Thymus (tissue), 14 donors: ENCODE measurements around the gene NARF. TPM values are rescaled to one million over a fixed set of nuclear protein-coding genes. Genes with fewer than 3 reads are reported as not detected.
"Not testable (repeated sequence)": the region's sequence is repeated elsewhere in the genome, so short reads cannot be mapped to it uniquely, and the experiment has no call there.

Experiments used
- DNase-seq, 9 donors: peaks; one replicate each; pipeline ENCODE4 v3.0.0-alpha.2; 2013; ENCODE audit warnings: low spot score in 9 of 9, low read depth in 6 of 9, missing footprints in 1 of 9
- H3K27ac ChIP-seq, 2 donors: one replicate each; pipeline ENCODE4 v1.5.1; 2013; ENCODE audit warnings: control low read depth in 1 of 2, low read depth in 1 of 2, low read length in 1 of 2, mild to moderate bottlenecking in 1 of 2, moderate library complexity in 1 of 2
- H3K27me3 ChIP-seq, 2 donors: one replicate each; pipeline ENCODE4 v1.5.1; 2013; ENCODE audit warnings: low read length in 1 of 2; ENCODE audit not compliant: control insufficient read depth in 2 of 2, insufficient read depth in 1 of 2
- H3K36me3 ChIP-seq, 2 donors: one replicate each; pipeline ENCODE4 v1.5.1; 2013; ENCODE audit warnings: low read length in 1 of 2, mild to moderate bottlenecking in 1 of 2, moderate library complexity in 1 of 2; ENCODE audit not compliant: control insufficient read depth in 2 of 2, insufficient read depth in 2 of 2
- H3K4me1 ChIP-seq, 2 donors: one replicate each; pipeline ENCODE4 v1.5.1; 2013; ENCODE audit warnings: low read length in 2 of 2; ENCODE audit not compliant: control insufficient read depth in 2 of 2, insufficient read depth in 2 of 2
- H3K4me3 ChIP-seq, 2 donors: one replicate each; pipeline ENCODE4 v1.5.1; 2013; ENCODE audit warnings: low read length in 2 of 2, control low read depth in 1 of 2, mild to moderate bottlenecking in 1 of 2
- H3K9me3 ChIP-seq, 2 donors: one replicate each; pipeline ENCODE4 v1.5.1; 2013; ENCODE audit warnings: low read length in 1 of 2, mild to moderate bottlenecking in 1 of 2; ENCODE audit not compliant: control insufficient read depth in 2 of 2, insufficient read depth in 1 of 2
- WGBS: extraction: QIAGEN DNeasy Blood & Tissue Kit; methylation state at CpG from one replicate; pipeline ENCODE4 v1.1.7; 2013; 5-methylcytosine and 5-hydroxymethylcytosine counted together
- long read RNA-seq, 10 donors: transcript quantifications; one replicate each; lab custom pipeline, GENCODE V29; 2026
- polyA plus RNA-seq: library from polyadenylated mRNA; stranded (reverse); fragments of 200-250 nt; gene quantifications from one replicate; pipeline ENCODE4 v1.2.3, GENCODE V29; 2013
- total RNA-seq: library from RNA; stranded (reverse); fragments of 120-200 nt; gene quantifications from one replicate; pipeline ENCODE4 v1.2.4, GENCODE V29; 2013
- donor health status: healthy.

Gene NARF
- total RNA-seq (60.0 TPM), polyA plus RNA-seq (137 TPM)
- long read RNA-seq, donor 1, partial matches to known transcripts: 0 of 4 reads
- long read RNA-seq, donor 1, other reads (novel, unspliced or antisense): 0 of 4 reads
- long read RNA-seq, donor 2, transcript NARF-201 (11 exons, 3,949 nt): major isoform, 31 of 99 reads
- long read RNA-seq, donor 2, partial matches to known transcripts: 38 of 99 reads
- long read RNA-seq, donor 2, other reads (novel, unspliced or antisense): 24 of 99 reads
- long read RNA-seq, donor 3, transcript NARF-201 (11 exons, 3,949 nt): major isoform, 17 of 63 reads
- long read RNA-seq, donor 3, partial matches to known transcripts: 32 of 63 reads
- long read RNA-seq, donor 3, other reads (novel, unspliced or antisense): 8 of 63 reads
- long read RNA-seq, donor 4, transcript NARF-201 (11 exons, 3,949 nt): major isoform, 8 of 19 reads
- long read RNA-seq, donor 4, partial matches to known transcripts: 6 of 19 reads
- long read RNA-seq, donor 4, other reads (novel, unspliced or antisense): 0 of 19 reads
- long read RNA-seq, donor 5, transcript NARF-201 (11 exons, 3,949 nt): major isoform, 22 of 72 reads
- long read RNA-seq, donor 5, partial matches to known transcripts: 16 of 72 reads
- long read RNA-seq, donor 5, other reads (novel, unspliced or antisense): 28 of 72 reads
- long read RNA-seq, donor 6, transcript NARF-201 (11 exons, 3,949 nt): major isoform, 10 of 24 reads
- long read RNA-seq, donor 6, partial matches to known transcripts: 11 of 24 reads
- long read RNA-seq, donor 6, other reads (novel, unspliced or antisense): 0 of 24 reads
- long read RNA-seq, donor 7, transcript NARF-201 (11 exons, 3,949 nt): major isoform, 13 of 30 reads
- long read RNA-seq, donor 7, partial matches to known transcripts: 0 of 30 reads
- long read RNA-seq, donor 7, other reads (novel, unspliced or antisense): 13 of 30 reads
- long read RNA-seq, donor 8, partial matches to known transcripts: 0 of 3 reads
- long read RNA-seq, donor 8, other reads (novel, unspliced or antisense): 0 of 3 reads
- long read RNA-seq, donor 9, partial matches to known transcripts: 0 of 8 reads
- long read RNA-seq, donor 9, other reads (novel, unspliced or antisense): 0 of 8 reads
- long read RNA-seq, donor 10, transcript NARF-201 (11 exons, 3,949 nt): major isoform, 9 of 18 reads
- long read RNA-seq, donor 10, partial matches to known transcripts: 6 of 18 reads
- long read RNA-seq, donor 10, other reads (novel, unspliced or antisense): 0 of 18 reads

DNA sequence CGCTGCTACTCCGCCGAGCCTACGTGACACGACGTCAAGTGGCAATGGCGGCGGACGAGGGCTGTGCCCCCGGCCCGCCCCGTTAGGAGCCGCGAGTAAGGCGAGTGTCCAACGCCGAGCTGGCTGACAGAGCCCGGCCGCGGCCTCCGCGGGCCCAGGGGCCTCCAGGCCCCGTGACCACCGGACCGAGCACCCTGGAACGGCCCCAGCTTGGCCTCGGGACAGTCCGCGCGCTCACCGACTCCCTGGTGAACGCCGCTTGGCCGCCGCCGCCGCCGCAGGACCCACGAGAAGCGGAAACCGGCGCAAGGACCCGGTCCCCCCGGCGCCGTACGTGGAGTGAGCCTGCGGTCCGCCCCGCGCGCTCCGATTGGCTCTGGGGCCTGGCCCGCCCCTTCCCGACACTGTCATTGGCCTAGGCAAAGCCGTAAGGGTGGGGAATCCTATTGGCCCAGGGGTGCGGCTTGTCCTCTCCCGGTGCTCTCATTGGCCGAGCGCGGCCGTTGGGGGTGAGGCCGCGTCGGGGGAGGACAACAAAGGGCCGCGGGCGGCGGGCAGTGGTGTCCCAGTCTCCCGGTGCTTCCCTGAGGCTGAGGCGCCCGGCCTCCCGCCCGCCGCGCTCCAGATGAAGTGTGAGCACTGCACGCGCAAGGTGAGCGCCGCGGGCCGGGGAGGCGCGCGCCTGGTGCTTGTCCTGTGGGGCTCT, at the start of gene NARF:
TSS of gene NARF (plus strand) at position 563 of the 706 bp plus-strand sequence. CDS start at position 626, 63 bp downstream.
- peaks cover 33 to 35% of the 10 kb centered on the region in 2 donors for H3K36me3 ChIP-seq
- H3K9me3 ChIP-seq: peaks cover 0 to 15% of the 10 kb centered on the region in 2 donors
- no peaks in the 10 kb centered on the region for H3K27me3 ChIP-seq
- WGBS: under 1% methylated on average over 85 of the region's 85 CpGs
- DNase-seq: peak; percentile 88 to 99 (median 94)
- peak within 1 kb of the TSS; percentile 100 for H3K27ac ChIP-seq
- H3K4me1 ChIP-seq: peaks cover 14 to 20% of the 10 kb centered on the region in 2 donors
- peak within 1 kb of the TSS; percentile 74 to 81 for H3K4me3 ChIP-seq

DNA sequence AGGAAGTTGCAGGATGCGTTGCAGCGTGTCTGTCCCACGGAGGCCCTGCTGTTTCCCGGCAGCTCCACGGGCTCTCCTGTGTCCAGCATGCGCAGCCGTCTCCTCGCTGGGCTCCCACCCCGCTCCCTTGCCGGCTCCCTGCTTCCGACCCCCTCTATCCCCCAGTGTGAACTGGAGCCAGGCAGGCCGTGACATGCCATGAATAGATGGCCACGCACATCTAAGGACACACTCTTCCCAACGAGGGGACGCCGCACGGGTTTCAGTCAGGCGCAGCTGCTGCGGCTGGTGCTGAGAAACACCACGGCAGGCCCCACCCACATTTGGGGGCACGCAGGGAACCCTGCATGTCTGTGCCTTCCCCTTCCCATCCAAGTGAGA, 49.6 kb upstream of the NARF start:
- H3K9me3 ChIP-seq: no peaks in the 10 kb centered on the region
- no peak overlapping the region for H3K4me3 ChIP-seq
- no peak overlapping the region for H3K27ac ChIP-seq
- H3K4me1 ChIP-seq: peaks cover 0 to under 1% of the 10 kb centered on the region in 2 donors
- no peaks in the 10 kb centered on the region for H3K27me3 ChIP-seq
- no peak for DNase-seq
- peaks cover 7 to 17% of the 10 kb centered on the region in 2 donors for H3K36me3 ChIP-seq
- WGBS: 98% methylated on average over 21 of the region's 21 CpGs

GRCh38 chr17:82410014-82410716, 48.4 kb upstream of the NARF start:
- peaks cover 5 to 9% of the 10 kb centered on the region in 2 donors for H3K4me1 ChIP-seq
- peaks cover 8 to 13% of the 10 kb centered on the region in 2 donors for H3K36me3 ChIP-seq
- H3K4me3 ChIP-seq: no peak overlapping the region
- no peaks in the 10 kb centered on the region for H3K9me3 ChIP-seq
- 89% methylated on average over 14 of the region's 14 CpGs for WGBS
- no peak overlapping the region for H3K27ac ChIP-seq
- DNase-seq: no peak
- H3K27me3 ChIP-seq: no peaks in the 10 kb centered on the region

GRCh38 chr17:82411396-82412053, 47.0 kb upstream of the NARF start:
- DNase-seq: no peak
- H3K4me1 ChIP-seq: peaks cover 5 to 9% of the 10 kb centered on the region in 2 donors
- no peak overlapping the region for H3K27ac ChIP-seq
- peaks cover 4 to 10% of the 10 kb centered on the region in 2 donors for H3K36me3 ChIP-seq
- H3K4me3 ChIP-seq: no peak overlapping the region
- 97% methylated on average over 24 of the region's 24 CpGs for WGBS
- H3K9me3 ChIP-seq: no peaks in the 10 kb centered on the region
- H3K27me3 ChIP-seq: no peaks in the 10 kb centered on the region

DNA sequence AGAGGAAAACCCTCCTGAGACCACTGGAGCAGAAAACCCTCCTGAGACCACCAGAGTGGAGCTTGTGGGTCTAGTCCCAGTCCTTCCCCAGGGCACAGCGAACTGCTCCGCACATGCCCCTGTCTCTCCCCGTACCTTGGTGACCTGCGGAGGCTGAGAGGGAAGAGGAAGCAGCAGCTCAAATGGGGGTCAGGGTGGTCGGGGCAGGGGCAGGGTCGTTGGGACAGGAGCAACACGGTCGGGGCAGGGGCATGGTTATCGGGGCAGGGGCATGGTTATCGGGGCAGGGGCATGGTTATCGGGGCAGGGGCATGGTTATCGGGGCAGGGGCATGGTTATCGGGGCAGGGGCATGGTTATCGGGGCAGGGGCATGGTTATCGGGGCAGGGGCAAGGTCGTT, 46.5 kb upstream of the NARF start:
- H3K9me3 ChIP-seq, DNase-seq, H3K27me3 ChIP-seq, H3K27ac ChIP-seq, H3K4me3 ChIP-seq, H3K36me3 ChIP-seq, H3K4me1 ChIP-seq: not testable (repeated sequence)
- WGBS: 97% methylated on average over 16 of the region's 16 CpGs

DNA sequence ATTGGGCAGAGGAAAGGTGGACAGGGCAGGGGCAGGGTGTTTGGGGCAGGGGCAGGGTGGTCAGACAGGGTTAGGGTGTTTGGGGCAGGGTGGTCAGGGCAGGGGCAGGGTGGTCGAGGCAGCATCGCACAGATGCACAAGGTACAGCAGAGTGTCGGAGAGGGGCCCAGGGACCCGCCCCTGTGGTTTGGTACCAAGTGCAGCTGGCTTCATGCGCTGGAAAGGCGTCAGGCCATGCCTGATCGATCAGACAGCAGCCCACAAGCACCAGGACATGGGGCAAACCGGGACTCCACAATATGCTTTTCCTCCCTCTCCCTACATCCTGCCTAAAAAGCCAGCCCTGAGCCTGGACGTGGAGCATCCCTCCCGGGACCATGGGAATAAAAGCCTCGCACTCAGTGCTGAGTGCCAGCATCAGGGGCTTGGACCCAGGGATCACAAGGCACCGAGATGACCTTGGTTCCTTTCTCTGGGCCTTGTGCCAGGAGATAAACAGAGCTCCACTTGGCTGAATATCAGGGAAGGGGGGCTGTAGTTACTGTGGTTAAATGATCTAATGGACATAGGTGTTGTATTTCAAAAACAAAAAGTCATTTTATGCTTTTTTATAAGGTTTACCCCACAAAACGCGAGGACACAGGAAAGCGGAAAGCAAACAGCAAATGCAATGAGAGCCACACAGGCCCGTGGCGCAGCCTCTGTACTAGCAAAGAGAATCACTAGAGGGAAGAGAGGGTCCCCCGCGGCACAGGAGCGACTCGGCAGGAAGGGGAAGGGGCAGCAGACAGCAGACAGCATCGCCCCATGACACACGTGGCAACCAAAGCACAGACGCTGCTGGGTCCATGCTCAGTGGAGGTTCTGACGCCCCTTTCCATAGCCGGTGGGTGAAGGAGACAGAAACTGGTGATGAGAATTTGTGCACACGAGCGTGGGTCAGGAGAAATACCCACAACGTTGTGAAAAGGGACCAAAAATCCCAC, 45.7 kb upstream of the NARF start:
- Histone ChIP-seq H3K27ac (no peak overlapping the region), H3K36me3 (peaks cover 4 to 10% of the 10 kb centered on the region in 2 donors), H3K27me3 (no peaks in the 10 kb centered on the region), H3K4me1 (peaks cover 8 to 10% of the 10 kb centered on the region in 2 donors), H3K4me3 (no peak overlapping the region), H3K9me3 (no peaks in the 10 kb centered on the region)
- WGBS: 96% methylated on average over 29 of the region's 29 CpGs
- no peak for DNase-seq
